Lower leg skin (tissue), 3 donors: ENCODE data around the gene UBE2J1.

Experiments used
- POLR2A ChIP-seq, 2 donors: fragments of 450-650 bp; IDR thresholded peaks; one replicate each; pipeline ENCODE4 v1.6.1; 2016 to 2017; ENCODE audit warnings: antibody characterized with exemption in 2 of 2, mild to moderate bottlenecking in 1 of 2, moderate library complexity in 1 of 2
- TF ChIP-seq, protein P1 (sequence below), 3 donors: fragments of 450-650 bp; IDR thresholded peaks; one replicate each; pipeline ENCODE4 v1.5.1; 2016; ENCODE audit warnings: antibody characterized with exemption in 3 of 3, mild to moderate bottlenecking in 3 of 3, moderate library complexity in 2 of 3

DNA sequence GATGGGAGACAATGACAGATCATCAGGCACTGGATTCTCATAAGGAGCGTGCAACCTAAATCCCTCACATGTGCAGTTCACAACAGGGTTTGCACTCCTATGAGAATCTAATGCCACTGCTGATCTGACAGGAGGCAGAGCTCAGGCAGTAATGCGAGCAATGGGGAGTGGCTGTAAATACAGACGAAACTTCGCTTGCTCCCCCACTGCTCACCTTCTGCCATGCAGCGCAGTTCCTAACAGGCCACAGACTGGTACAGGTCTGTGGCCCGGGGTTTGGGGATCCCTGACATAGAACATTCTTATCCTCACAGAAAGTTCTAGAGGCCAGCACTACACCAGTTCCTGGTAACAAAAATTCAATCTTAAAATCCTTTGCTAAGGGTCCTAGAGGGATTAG lies 36.3 kb upstream of the UBE2J1 start:
- no peak for TF ChIP-seq POLR2A (IDR thresholded peaks at IDR 0.05)
- TF ChIP-seq, protein P1, sequence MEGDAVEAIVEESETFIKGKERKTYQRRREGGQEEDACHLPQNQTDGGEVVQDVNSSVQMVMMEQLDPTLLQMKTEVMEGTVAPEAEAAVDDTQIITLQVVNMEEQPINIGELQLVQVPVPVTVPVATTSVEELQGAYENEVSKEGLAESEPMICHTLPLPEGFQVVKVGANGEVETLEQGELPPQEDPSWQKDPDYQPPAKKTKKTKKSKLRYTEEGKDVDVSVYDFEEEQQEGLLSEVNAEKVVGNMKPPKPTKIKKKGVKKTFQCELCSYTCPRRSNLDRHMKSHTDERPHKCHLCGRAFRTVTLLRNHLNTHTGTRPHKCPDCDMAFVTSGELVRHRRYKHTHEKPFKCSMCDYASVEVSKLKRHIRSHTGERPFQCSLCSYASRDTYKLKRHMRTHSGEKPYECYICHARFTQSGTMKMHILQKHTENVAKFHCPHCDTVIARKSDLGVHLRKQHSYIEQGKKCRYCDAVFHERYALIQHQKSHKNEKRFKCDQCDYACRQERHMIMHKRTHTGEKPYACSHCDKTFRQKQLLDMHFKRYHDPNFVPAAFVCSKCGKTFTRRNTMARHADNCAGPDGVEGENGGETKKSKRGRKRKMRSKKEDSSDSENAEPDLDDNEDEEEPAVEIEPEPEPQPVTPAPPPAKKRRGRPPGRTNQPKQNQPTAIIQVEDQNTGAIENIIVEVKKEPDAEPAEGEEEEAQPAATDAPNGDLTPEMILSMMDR (IDR thresholded peaks at IDR 0.05), result no peak
